Activated CD4-positive, alpha-beta T cell treated with anti-CD3 and anti-CD28 coated beads, Interleukin-2, amount 50 U/mL, for 1 hour (primary cell): ENCODE results near the gene TKFC.

Source experiments
- DNase-seq: peaks from one replicate; pipeline ENCODE4 v3.0.0-alpha.2; 2020

TKFC gene

DNA sequence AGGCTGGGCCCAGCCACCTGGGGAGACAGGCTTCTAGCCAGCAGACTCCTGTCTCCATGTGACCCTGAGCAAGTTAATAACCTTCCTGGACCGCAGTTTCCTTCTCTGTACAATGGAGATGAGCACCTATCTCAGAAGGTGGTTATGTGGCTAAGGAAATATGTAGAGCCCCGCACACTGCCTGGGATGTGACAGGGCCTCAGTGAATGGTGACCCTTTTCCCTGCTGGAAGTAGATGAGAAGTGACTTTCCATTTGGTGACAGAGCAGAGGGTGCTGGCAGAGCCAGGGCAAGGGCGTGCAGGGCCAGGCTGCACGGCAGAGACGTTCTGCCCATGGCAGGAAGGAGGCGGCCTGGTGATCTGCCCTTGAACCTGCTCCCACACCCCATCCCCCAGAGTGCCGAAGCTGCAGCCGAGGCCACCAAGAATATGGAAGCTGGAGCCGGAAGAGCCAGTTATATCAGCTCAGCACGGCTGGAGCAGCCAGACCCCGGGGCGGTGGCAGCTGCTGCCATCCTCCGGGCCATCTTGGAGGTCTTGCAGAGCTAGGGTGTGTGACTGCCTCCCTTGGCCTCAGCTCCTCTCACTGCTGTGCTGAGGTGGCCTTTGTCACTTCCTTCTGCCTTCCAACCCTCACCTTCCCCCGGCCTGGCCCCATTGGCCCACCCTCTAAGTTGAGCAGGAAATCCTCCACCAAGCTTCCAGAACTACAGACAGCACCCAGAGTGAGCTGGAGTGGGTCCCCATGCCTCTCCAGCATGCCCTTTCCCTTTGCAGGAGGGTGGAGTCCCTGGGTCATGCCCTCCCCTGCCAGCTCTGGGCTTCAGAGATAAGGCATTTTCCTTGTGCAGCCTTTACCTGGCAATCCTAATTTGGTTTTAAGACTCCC lies 13.2 kb downstream of the TKFC start:
- no peak for DNase-seq

DNA sequence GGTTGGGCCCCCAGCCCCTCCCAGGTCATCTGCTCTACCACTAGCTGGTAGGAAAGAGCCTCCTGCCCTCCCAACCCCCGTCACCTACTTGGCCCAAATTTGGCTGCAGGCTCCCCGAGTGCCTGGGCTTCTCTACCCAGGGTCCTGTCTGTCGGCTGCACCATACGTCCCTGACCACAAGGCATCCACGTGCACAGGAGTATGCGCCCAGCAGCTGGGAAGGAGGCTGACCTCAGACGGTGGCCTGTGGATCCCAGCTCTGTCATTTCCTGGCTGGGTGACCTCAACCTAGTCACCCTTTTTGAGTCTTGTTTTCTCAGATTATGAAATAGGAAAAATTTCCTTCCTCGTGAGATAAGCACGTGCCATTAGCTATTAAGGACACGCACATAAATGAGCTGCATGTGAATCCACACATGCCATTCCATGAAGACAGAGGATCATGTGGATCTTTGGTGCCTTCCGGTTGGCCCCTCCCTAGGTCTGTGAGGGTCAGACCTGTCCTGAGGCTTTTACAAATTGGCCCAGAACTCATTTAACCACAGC lies 15.0 kb downstream of the TKFC start:
- DNase-seq, result no peak

DNA sequence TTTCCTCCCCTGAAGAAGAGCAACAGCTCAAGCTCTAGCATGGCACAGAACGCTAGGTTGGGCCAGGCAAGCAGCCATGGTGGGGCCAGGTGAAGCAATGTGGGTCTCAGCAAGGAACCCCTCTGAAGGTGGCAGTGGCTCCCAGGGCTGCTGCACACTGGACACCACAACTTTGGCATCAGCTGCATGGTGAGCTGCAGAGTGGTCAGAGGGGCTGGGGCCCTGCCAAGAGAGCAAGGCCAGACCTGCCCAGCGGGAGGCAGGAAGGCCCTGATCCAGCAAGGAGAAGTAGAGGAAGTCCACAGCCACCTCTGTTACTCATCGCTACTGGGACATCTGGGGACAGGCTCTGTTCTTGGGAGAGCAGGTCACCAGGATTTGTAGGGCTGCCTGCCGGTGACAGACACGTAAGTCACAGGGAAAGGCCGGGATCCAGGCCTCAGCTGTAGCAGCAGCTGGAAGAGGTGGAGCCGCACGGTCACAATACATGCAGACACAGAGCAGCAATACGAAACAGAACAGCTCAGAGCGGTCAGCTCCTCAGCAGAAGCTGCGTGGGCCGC lies 16.2 kb downstream of the TKFC start:
- no peak for DNase-seq

DNA sequence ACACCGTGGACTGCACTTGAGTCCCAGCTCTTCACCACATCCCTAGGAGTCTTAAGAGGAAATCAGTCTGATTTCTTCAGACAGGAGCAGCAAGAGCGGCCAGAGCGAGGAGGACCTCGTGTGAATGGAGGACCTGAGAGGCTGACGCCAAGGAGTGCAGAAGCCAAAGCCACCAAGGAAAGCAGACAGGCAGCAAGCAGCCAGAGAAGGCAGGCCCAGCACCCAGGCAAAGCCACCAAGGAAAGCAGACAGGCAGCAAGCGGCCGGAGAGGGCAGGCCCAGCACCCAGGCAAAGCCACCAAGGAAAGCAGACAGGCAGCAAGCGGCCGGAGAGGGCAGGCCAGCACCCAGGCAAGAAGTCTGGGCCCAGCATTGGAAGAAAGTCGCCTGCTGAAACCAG lies 16.9 kb downstream of the TKFC start:
- no peak for DNase-seq

DNA sequence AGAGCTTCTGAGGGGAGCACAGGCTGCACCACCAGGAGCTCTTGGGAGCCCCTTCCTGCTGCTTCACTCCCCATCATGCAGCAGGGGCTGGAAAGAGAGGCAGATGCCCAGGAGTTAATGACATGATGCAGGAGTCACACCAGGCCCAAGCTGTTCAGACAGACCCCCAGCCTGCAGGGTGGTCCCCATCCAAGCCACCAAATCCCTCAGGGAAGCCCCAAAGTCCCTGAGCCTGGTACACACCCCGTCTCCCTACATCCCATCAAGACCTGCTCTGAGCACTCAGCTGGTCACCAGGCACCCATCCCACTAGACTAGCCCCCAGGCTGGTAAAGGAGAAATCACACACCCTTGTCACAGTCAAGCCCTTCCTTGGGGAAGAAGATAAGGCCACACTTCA lies 17.3 kb downstream of the TKFC start:
- DNase-seq, result no peak

DNA sequence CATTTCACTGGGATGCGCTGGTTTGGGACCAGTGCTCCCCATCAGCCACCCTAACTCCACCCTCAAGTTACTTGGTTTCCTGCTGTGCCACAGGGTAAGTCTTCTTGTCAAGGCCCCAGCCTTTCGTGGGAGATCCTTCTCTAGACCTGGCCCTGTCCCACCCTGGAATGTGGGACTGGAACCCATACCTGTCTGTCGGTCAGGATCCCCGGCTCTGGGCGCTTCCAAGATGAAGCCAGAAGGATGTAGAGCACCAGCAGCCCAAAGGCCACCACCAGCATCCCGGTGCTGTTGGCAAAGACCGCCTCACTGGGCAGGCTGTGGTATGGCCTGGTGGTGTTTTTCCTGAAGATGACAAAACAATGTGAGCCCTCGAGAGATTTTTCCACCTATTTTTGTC lies 17.8 kb downstream of the TKFC start:
- DNase-seq, result no peak

DNA sequence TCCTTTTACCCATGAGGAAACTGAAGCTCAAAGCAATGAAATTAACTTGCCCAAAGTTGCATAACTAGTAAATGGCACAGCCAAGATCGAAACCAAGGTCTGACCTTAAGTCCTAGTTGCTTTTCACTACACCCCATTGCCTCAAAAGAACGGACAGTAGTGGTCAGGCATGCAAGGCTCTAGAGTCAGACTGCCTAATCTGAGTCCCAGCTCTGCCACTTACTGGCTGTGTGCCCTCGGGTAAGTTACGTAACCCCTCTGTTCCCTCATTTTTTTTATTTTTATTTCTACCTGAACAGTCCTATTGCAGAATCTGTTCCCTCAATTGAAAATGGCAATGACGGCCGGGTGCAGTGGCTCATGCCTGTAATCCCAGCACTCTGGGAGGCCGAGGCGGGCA lies 19.0 kb downstream of the TKFC start:
- DNase-seq, result no peak

DNA sequence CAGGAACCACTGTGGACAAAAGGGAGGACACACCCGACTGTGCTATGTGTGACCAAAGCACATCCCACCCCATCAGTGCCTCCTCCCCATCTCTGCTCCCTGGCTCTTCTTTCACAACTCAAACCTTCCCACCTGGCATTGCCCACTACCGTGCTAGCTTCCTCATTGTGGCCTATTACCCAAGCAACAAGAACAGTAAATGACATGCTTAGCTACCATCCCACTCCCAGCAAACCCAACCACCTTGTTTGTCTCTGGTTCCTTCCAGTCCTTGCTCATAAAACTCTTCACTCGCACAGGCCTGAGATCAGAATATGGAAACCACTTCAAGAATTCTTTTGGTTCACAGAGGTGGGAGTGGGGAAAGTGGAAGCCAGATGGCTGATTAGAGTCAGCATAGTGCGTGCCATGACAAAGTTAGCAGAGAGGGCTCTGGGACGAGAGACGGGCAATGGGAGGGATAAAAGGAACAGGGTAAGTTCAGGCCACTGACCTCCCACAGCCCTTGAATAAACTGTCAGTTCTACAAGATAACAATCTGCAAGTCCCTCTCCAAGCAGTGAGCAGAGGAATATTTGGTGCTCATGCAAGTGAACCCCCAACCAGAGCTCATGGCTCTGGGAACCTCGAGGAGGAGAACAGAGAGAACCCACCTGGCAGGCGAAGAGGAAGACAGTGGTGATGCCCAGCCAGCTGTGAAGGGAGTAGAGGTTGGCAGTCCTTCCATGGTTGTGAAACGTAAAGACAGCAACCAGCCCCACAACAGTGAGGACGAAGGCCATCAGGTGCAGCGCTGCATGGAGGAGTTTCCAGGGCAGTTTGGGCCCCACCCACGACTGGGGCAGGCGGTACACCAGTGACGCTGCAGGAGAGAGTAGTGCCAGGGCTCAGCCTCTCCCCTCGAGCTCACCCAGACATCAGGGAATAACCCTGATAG lies 20.4 kb downstream of the TKFC start:
- DNase-seq, result no peak

DNA sequence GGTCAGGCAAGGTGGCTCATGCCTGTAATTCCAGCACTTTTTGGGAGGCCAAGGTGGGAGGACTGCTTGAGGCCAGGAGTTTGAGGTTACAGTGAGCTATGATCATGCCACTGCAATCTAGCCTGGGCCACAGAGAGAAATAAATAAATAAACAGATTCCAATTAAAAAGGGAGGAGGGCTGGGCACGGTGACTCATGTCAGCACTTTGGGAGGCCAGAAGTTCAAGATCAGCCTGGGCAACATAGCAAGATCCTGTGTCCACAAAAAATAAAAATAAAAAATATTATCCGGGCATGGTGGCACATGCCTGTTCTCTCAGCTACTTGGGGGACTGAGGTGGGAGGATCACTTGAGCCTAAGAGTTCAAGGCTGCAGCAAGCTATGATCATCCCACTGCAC lies 21.2 kb downstream of the TKFC start:
- DNase-seq, result no peak

DNA sequence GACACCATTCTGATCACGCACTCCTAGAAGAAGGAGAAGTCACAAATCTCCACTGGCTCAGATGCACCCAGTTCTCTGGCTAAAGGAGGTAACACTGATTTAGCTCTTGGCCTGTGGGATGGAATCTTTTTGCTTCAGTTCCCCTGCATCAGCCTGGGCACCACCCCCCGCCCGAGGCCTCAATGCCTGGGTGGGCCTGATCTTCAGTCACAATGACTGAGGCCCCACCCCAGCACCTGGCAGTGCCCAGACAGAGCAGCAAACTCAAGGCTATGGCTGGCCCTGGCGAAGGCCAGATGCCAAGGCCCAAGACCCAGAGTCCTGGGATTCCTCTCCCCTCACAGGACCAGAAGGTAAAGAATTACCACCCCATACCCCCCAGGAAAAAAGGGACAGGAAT lies 23.7 kb downstream of the TKFC start:
- no peak for DNase-seq

DNA sequence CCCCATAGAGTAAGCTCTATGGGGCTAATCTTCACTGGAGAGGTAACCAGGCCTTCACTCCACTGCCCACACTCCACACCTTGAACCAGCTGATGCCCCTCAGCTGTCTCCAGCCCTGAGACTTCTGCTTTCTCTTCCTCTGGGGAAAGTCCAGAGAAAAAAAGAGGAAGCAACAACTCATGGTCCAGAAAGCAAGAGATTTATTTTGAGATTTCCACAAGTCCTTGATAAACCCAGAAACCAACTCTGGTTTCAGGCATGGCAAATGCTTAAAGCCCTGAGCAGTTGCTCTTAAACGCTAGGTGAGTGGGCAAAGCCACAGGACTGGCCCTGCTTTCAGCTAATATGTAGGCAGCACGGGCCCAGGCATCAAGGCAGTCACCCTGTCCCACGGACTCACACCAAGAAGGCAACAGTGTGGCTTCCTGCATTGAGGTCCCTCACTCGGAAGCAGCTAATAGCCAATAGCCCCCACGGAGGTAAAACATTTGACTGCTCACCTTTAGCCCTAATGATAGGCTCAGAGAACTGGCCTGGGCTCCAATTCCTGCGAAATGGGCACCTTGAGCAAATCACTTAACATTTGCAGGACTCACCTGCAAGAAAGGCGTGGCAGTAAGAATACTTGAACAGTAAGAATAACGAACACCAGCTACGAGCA lies 24.3 kb downstream of the TKFC start:
- DNase-seq, result no peak

DNA sequence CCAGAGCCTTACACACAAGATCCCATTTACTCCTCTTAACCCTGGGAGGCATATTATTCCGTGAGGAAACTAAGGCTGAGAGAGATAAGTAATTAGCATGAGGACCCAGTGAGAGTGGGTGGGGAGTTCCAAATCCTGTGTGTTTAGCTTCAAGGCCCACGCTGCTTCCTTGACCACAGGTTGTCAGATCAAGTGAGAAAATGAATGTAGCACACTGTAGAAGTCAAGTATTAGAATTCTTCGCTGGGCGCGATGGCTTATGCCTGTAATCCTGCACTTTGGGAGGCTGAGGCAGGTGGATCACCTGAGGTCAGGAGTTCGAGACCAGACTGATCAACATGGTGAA lies 24.8 kb downstream of the TKFC start:
- no peak for DNase-seq

DNA sequence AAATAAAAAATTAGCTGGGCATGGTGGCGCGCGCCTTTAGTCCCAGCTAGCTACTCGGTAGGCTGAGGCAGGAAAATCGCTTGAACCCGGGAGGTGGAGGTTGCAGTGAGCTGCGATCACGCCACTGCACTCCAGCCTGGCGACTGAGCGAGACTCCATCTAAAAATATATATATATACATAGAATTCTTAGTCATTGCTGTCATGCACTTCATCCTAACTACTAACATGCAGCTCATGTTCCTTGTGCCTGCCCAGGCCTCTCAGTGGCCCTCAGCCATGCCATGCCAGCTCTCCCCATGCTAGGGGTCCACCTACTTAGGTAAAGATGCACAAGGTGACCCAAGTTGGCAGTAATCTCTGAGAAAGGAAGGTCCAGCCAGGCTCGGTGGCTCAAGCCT lies 25.5 kb downstream of the TKFC start:
- no peak for DNase-seq

DNA sequence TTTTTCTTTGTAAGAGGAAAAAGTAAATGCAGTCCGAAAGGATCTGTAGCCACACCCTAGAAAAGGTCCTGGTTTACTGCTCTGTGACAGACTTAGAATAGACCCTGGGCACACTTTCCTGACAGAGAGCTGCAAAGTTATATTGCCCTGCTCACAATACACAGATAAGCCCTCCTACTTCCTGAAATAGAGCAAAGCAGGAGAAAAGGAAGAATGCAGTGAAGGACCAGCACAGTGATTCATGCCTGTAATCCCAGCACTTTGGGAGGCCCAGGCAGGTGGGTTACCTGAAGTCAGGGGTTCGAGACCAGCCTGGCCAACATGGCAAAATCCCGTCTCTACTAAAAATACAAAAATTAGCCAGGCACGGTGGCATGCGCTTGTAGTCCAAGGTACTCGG lies 26.5 kb downstream of the TKFC start:
- DNase-seq, result no peak

DNA sequence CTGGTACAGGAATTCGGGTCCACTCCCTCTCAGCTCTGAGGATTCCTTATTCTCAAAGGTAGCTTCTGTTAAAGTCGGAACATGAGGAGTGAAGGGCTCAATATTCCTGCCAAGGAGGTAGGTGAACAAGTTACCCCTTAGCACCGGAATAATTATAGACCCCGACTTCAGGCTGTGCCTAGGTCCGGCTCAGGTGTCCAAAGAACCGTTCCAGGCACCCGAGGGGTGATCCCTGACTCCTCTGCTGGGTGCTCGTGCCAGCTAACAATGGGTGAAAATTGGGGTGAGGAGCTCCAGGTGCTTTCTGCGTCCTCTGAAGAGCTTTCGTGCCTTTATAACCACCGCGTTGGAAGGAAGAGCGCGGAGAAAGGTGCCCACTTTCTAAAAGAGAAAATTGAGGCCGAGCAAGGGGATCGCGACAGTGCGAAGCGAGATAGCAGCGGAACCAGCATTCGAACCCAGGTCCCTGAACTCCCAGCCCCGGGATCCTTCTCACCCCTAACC lies 28.3 kb downstream of the TKFC start:
- no peak for DNase-seq

DNA sequence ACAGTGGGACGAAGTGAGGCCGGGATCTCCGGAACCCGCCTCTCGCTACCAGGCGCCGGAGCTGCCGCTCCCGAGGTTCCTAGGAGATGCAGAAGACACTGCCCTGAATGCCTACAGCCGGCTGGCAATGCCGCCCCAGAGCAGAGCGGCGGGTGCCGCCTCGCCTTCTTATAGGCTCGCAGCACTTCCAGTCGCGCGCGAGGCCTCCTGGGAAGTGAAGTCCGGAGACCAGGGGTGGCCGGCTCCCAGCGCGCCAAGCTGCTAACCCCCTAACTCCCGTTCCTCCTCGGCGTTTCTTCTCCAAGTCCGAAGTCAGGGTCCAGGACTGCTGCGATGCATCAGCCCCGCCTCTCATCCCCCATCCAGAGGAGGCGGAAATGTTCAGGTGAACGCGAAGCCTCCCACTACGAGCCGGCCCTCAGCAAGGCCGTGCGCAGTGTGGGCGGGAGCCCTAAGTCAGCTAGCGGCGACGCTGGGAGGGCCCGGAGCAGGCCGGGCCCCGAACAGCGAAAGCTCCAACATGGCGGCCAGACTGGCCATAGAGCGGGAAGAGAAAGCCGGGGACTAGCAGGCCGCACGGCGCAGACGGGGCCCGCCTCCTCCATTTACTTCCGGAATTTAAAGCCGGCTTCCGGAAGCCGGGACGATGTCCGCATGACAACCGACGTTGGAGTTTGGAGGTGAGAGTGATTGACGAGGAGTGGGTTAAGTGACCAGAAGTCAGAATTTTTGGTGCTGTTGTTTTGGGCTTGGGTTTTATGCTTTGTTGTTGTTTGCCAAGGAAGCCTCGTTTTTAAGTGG lies 28.9 kb downstream of the TKFC start, which contains the start of the genes CYB561A3 and TMEM138:
Gene CYB561A3 (minus strand): TSS at position 142 of the 801 bp plus-strand sequence. CDS start 5,169 bp downstream, outside the sequence.
Gene TMEM138 (plus strand): TSS at position 634 of the 801 bp plus-strand sequence. CDS start 2,017 bp downstream, outside the sequence.
- peak; percentile 82 for DNase-seq

DNA sequence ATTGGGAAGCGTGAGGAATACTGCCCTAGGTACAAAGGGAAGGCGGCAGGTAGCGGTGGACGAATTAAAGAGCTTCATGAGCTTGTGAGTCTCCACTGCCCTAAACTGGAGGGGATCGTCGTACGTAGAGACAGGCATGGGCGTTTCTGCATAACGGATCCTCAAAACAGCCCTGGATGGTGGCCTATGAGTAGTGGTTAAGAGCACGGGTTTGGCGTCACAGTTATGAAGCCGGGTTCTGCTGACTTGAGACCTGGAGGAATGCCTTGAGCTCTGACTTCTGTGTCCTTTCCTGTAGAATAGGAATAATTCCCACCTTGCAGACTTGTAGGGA lies 29.5 kb downstream of the TKFC start:
- DNase-seq, result peak; percentile 19

DNA sequence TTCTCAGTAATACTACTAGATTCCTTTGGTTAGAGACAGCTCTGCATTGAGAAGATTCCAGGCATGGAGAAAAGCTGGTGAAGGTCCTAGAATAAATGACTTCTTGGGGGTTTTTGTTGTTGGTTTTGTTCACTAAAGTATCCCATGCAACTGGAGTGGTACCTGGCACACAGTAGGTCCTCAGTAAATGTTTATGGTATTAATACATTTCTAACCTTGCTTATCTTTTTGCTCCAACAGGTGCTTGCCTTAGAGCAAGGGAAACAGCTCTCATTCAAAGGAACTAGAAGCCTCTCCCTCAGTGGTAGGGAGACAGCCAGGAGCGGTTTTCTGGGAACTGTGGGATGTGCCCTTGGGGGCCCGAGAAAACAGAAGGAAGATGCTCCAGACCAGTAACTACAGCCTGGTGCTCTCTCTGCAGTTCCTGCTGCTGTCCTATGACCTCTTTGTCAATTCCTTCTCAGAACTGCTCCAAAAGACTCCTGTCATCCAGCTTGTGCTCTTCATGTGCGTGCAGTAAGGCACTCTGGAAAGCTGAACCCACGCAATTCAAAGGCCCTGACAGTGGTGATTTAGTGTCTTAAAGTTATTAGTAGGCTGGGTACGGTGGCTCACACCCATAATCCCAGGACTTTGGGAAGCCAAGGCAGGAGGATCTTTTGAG lies 31.1 kb downstream of the TKFC start:
- no peak for DNase-seq

DNA sequence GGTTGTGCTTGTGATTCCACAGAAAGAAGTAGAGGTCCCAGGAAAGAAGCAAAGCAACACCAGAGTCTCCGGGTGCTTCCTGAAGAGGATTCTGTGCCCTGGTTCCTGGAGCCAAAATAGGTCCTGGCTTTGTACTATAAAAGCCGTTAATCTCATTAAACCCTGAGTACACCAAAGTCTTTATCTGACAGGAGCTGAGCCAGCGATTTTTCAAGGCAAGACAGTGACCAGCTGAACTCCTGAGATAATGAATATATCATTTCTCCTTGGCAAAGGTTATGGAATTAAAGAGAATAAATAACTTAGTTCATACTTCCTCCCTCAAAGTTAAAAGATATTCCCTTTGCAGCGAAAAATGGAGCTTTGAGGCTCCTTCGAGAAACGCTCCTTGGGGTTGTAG lies 34.4 kb downstream of the TKFC start:
- no peak for DNase-seq

DNA sequence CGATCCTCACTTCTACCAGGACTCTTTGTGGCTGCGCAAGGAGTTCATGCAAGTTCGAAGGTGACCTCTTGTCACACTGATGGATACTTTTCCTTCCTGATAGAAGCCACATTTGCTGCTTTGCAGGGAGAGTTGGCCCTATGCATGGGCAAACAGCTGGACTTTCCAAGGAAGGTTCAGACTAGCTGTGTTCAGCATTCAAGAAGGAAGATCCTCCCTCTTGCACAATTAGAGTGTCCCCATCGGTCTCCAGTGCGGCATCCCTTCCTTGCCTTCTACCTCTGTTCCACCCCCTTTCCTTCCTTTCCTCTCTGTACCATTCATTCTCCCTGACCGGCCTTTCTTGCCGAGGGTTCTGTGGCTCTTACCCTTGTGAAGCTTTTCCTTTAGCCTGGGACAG lies 35.6 kb downstream of the TKFC start:
- no peak for DNase-seq
